PC-9 (cell line): ENCODE results near the gene CD151. TPM values are rescaled to one million over a fixed set of nuclear protein-coding genes. Genes with fewer than 3 reads are reported as not detected.

Experiments used
- BruUV-seq: library from RNA; stranded (reverse); fragments of 400-500 nt; replicated peaks from 2 replicates; lab custom pipeline; 2021; lab: Mats Ljungman, UMichigan
- CTCF ChIA-PET: fragments of 300-600 bp; sonication (Branson Sonifier 250); formaldehyde crosslinking; loops from one replicate; lab custom pipeline; 2022; ENCODE audit warnings: antibody characterized with exemption; lab: Charles Lee
- POLR2A ChIA-PET: fragments of 300-600 bp; sonication (Branson Sonifier 250); formaldehyde crosslinking; loops from one replicate; lab custom pipeline; 2022; ENCODE audit warnings: antibody characterized with exemption; ENCODE audit not compliant: unreplicated experiment; lab: Charles Lee
- DNase-seq, 2 experiments: peaks; one replicate each; pipeline versions ENCODE4 v3.0.0 to v3.0.0-alpha.2; 2015 to 2022; ENCODE audit warnings: mixed read lengths in 1 of 2
- H2AFZ ChIP-seq: fragments of 200-600 bp; sonication (generic); 2 replicates; pipeline ENCODE4 v1.8.1; 2017; ENCODE audit warnings: antibody characterized with exemption
- H3F3A ChIP-seq: fragments of 200-600 bp; sonication (generic); 2 replicates; pipeline ENCODE4 v1.8.1; 2017; ENCODE audit warnings: antibody characterized with exemption, mild to moderate bottlenecking, low read depth; ENCODE audit not compliant: insufficient read depth
- H3K27ac ChIP-seq: fragments of 200-600 bp; sonication (generic); 2 replicates; pipeline ENCODE4 v1.6.1; 2016; ENCODE audit warnings: mixed run types
- H3K27me3 ChIP-seq: fragments of 200-600 bp; sonication (generic); 2 replicates; pipeline ENCODE4 v1.6.1; 2016; ENCODE audit warnings: low read depth, mixed run types; ENCODE audit not compliant: insufficient read depth
- H3K36me3 ChIP-seq: fragments of 200-600 bp; sonication (generic); 2 replicates; pipeline ENCODE4 v1.6.1; 2016; ENCODE audit warnings: low read depth, mixed run types
- H3K4me1 ChIP-seq: fragments of 200-600 bp; sonication (generic); replicated peaks from 2 replicates; pipeline ENCODE4 v1.6.1; 2016; ENCODE audit warnings: mixed run types; ENCODE audit not compliant: insufficient read depth
- H3K4me2 ChIP-seq: fragments of 200-600 bp; sonication (generic); 2 replicates; pipeline ENCODE4 v1.6.1; 2017; ENCODE audit warnings: mixed run types
- H3K4me3 ChIP-seq: fragments of 200-600 bp; sonication (generic); 2 replicates; pipeline ENCODE4 v1.6.1; 2016; ENCODE audit warnings: mixed run types
- H3K79me2 ChIP-seq: fragments of 200-600 bp; sonication (generic); 2 replicates; pipeline ENCODE4 v1.6.1; 2017; ENCODE audit warnings: low read depth, mixed run types
- H3K9me2 ChIP-seq: fragments of 200-600 bp; sonication (generic); 2 replicates; pipeline ENCODE4 v1.8.1; 2017; ENCODE audit warnings: mild to moderate bottlenecking; ENCODE audit not compliant: insufficient read depth
- H3K9me3 ChIP-seq: fragments of 200-600 bp; sonication (generic); 2 replicates; pipeline ENCODE4 v1.8.1; 2016; ENCODE audit warnings: low read depth; ENCODE audit not compliant: insufficient read depth
- H4K20me1 ChIP-seq: fragments of 200-600 bp; sonication (generic); 2 replicates; pipeline ENCODE4 v1.8.1; 2017; ENCODE audit not compliant: insufficient read depth
- EZH2 ChIP-seq: fragments of 200-600 bp; sonication (generic); IDR thresholded peaks from 2 replicates; pipeline ENCODE4 v1.8.0; 2017; ENCODE audit warnings: antibody characterized with exemption, low read depth
- intact Hi-C: fragments of 100-400 bp; cut with micrococcal nuclease; formaldehyde crosslinking; loops from one replicate; pipeline ENCODE4 v1.10.0; 2022; ENCODE audit not compliant: unreplicated experiment
- total RNA-seq: library from RNA; stranded (reverse); gene quantifications from 2 replicates; pipeline ENCODE4 v1.2.3, GENCODE V29; 2021
- TF ChIP-seq, protein P1 (sequence below): fragments of 200-600 bp; sonication (generic); conservative IDR thresholded peaks from 2 replicates; pipeline ENCODE4 v1.6.1; 2017; ENCODE audit warnings: mixed run types, antibody characterized with exemption, mild to moderate bottlenecking, moderate library complexity

CD151 gene
- total RNA-seq, 1 experiment from 2014 or later: 184 TPM

DNA sequence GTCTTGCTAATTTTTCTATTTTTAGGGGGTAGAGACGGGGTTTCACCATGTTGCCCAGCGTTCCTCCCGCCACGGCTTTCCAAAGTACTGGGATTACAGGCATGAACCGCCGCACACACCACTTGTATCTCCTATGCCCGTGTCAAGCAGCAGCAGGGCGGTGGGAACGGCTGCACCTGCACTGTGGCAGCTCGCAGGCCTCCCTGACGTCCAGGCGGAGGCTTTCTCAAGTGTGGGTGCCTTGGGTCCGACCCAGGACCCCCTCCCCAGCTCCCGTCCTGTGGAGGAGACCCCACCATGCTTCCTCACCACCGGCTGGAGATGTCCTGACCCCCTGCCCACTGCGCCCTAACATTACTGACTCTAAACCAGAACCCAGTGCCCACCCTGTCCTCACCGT lies 35.6 kb downstream of the CD151 start:
- Histone ChIP-seq H3K27ac (no peak overlapping the region), H3F3A (no peaks in the 10 kb centered on the region), H3K9me2 (no peaks in the 10 kb centered on the region), H4K20me1 (no peaks in the 10 kb centered on the region; the same call in 1 of the 2 replicates), H3K36me3 (no peaks in the 10 kb centered on the region), H3K4me3 (no peak overlapping the region), H3K9me3 (no peaks in the 10 kb centered on the region), H2AFZ (no peak overlapping the region), H3K4me1 (no peaks in the 10 kb centered on the region), H3K79me2 (no peaks in the 10 kb centered on the region), H3K27me3 (no peaks in the 10 kb centered on the region), H3K4me2 (no peak overlapping the region)
- TF ChIP-seq, protein P1, sequence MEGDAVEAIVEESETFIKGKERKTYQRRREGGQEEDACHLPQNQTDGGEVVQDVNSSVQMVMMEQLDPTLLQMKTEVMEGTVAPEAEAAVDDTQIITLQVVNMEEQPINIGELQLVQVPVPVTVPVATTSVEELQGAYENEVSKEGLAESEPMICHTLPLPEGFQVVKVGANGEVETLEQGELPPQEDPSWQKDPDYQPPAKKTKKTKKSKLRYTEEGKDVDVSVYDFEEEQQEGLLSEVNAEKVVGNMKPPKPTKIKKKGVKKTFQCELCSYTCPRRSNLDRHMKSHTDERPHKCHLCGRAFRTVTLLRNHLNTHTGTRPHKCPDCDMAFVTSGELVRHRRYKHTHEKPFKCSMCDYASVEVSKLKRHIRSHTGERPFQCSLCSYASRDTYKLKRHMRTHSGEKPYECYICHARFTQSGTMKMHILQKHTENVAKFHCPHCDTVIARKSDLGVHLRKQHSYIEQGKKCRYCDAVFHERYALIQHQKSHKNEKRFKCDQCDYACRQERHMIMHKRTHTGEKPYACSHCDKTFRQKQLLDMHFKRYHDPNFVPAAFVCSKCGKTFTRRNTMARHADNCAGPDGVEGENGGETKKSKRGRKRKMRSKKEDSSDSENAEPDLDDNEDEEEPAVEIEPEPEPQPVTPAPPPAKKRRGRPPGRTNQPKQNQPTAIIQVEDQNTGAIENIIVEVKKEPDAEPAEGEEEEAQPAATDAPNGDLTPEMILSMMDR: no peak
- TF ChIP-seq EZH2: no peak
- DNase-seq: no peak
- CTCF ChIA-PET: no interaction called here
- intact Hi-C loops: no loop called here
- POLR2A ChIA-PET: no interaction called here
- no TSS peak for BruUV-seq

DNA sequence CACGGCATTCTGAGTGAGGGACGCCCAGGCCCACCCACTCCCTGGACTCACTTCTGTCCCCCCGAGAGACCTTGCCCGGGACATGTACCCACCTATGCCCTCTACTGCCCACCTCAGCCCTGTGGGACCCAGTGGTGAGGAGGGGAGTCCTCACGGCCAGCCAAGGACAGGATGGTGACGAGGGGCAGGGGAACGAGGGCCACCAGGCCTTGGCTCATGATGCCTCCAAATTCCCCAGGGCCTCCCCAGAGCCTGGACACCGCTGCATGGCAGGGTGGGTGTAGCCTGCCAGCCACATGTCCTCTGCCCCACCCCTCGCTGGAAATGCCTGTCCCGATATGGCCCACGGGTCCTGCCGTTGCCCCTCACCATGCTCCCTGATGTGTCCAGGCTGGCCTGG lies 36.0 kb downstream of the CD151 start:
- Histone ChIP-seq H3K4me3 (no peak overlapping the region), H3F3A (no peaks in the 10 kb centered on the region), H4K20me1 (no peaks in the 10 kb centered on the region; the same call in 1 of the 2 replicates), H2AFZ (no peak overlapping the region), H3K4me1 (no peaks in the 10 kb centered on the region), H3K9me3 (no peaks in the 10 kb centered on the region), H3K4me2 (no peak overlapping the region), H3K27me3 (no peaks in the 10 kb centered on the region), H3K9me2 (no peaks in the 10 kb centered on the region), H3K79me2 (no peaks in the 10 kb centered on the region), H3K27ac (no peak overlapping the region), H3K36me3 (no peaks in the 10 kb centered on the region)
- BruUV-seq: no TSS peak
- CTCF ChIA-PET: no interaction called here
- intact Hi-C loops: no loop called here
- DNase-seq: no peak
- POLR2A ChIA-PET: no interaction called here
- TF ChIP-seq, protein P1: no peak
- no peak for TF ChIP-seq EZH2

DNA sequence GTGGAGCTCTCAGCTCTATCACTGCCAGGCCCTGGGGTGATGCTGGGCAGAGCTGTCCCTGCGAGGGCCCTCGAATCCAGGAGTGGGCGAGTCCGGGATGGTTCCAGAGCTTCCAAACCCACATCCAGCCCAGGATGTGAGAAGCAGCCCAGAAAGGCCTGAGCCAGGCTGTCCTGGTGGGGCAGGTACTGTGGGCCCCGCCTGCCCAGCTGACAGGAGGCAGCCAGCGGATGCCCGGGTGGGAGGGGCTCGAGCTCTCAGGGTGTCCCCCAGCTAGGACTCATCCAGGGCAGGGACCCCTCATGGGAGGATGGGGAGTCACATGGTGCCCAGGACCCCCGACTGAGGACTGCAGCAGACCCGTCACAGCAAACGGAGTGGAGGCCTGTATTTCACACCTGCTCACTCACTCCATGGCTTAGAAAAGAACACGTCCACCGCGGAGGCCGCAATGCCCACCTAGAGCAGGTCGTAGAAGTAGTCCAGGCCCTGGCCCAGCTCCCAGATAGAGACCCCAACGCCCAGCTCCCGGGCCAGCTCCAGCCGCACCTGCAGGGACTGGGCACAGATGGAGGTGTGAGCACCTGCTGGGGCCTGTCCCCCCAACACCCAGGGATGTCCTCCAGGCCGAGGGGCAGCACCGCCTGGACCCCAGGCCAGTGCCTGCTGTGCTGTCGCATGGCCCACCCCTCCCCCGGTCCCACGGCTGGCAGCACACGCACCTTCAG lies 36.8 kb downstream of the CD151 start:
- no peaks in the 10 kb centered on the region for H3K36me3 ChIP-seq
- BruUV-seq: no TSS peak
- TF ChIP-seq EZH2: no peak
- TF ChIP-seq, protein P1: no peak
- H3F3A ChIP-seq: no peaks in the 10 kb centered on the region
- no peaks in the 10 kb centered on the region for H3K9me2 ChIP-seq
- no peak overlapping the region for H3K4me3 ChIP-seq
- POLR2A ChIA-PET: no interaction called here
- H2AFZ ChIP-seq: no peak overlapping the region
- CTCF ChIA-PET: no interaction called here
- H3K9me3 ChIP-seq: no peaks in the 10 kb centered on the region
- no peak overlapping the region for H3K27ac ChIP-seq
- no peak for DNase-seq
- H3K4me1 ChIP-seq: no peaks in the 10 kb centered on the region
- H3K79me2 ChIP-seq: no peaks in the 10 kb centered on the region
- intact Hi-C loops: no loop called here
- no peaks in the 10 kb centered on the region; the same call in 1 of the 2 replicates for H4K20me1 ChIP-seq
- H3K4me2 ChIP-seq: no peak overlapping the region
- no peaks in the 10 kb centered on the region for H3K27me3 ChIP-seq
